Stimulated activated CD8-positive, alpha-beta memory T cell treated with anti-CD3 and anti-CD28 coated beads, Interleukin-15, amount 100 ng/mL, for 1 hour (primary cell): ENCODE results near the gene CDKN2B-AS1.
"Not testable (repeated sequence)": the region's sequence is repeated elsewhere in the genome, so short reads cannot be mapped to it uniquely, and the experiment has no call there.

ENCODE experiments used
- DNase-seq: peaks from one replicate; pipeline ENCODE4 v3.0.0-alpha.2; 2020; ENCODE audit warnings: low read depth

CDKN2B-AS1 gene

DNA sequence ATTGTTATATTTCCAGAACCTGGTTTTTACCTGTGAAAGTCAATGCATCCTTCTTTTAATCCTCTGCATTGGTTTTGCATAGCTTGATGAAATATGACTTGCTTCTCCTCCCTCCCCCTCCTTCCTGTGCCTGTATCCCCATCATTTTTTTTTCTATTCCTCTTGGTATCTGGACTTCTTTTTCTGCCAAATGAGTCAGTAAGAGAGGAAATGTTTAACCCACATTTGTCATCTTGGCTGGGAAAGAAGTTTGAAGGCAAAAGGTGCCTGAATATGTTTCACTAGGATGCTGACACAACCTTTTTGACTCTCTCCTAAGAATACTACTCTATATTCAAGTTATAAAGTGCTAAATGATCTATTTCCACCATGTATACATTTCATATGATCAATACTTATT lies 50.0 kb downstream of the CDKN2B-AS1 start:
- no peak for DNase-seq

DNA sequence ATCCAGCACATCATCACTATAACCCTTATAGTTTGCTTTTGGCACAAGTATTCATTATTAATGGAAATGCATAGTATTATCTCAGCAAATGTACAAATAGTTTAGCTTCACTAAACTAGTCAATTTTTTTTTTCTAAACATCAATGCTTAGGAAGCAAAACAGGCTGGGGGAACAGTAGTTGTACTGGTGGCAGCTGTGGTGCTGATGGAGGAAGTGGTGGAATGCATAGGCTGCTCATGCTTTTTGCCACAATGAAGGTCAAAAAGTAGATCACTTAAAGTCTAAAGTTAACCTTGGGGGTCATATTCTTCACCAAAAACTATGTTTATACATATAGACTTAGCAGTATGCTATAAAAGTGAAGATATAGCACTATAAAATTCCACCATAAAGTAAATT lies 50.8 kb downstream of the CDKN2B-AS1 start:
- DNase-seq: no peak

DNA sequence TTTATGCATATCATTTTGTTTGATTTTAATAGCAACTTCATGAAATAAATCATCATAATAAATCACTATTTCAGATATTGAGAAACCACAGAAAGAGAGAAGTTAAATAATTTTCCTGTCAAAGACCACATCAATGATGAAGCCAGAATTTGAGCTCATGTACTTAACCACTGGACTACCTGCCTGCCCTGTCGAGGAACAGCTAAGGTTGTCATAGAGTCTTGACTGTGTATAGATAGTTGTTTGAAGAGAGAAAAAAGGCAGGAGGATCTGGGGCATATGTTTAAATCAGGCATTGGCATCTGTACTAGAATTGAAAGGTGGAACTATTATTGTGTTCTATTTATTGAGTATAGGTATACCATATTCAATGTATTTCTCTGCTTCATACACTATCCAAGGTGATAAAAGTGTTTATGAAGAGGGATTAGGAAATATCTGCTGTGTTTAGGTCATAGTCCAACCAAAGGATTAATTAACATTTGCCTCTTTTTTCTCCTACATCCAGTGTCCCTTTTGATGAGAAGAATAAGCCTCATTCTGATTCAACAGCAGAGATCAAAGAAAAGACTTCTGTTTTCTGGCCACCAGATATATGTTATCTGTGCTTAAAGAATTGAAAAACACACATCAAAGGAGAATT lies 51.8 kb downstream of the CDKN2B-AS1 start:
- DNase-seq: no peak

DNA sequence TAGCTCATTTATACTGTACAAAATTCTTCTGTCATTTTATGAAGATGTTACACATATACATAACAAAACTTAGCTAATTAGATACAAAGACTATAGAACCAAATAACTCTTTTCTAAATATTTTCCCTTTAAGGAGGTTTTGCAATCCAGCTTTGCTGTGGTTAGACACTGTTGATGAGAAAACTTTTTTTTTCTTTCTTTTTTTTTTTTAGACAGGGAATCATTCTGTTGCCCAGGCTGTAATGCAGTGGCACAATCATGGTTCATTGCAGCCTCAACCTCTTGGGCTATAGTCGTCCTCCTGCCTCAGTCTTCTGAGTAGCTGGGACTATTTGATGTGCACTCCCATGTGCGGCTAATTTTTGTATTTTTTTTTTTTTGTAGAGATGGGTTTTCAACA lies 53.0 kb downstream of the CDKN2B-AS1 start:
- no peak for DNase-seq

DNA sequence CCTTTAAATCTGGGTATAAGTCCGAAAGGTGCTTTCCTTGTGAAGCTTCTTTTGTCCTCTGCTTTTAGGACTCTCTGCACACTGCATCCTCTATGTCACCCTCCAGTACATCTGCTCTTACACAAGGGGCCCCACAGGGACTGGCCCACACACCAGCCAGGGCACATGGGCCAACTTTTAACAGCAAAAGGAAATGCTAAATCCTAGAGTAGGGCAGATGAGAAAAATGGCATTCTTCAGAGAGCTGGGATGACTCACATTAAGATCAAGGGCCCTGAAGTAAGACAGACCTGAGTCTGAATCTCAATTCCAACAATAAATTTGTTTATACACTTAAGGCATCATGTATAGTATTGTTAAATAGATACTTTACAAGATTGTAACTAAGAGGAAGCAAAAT lies 54.8 kb downstream of the CDKN2B-AS1 start:
- DNase-seq: no peak

DNA sequence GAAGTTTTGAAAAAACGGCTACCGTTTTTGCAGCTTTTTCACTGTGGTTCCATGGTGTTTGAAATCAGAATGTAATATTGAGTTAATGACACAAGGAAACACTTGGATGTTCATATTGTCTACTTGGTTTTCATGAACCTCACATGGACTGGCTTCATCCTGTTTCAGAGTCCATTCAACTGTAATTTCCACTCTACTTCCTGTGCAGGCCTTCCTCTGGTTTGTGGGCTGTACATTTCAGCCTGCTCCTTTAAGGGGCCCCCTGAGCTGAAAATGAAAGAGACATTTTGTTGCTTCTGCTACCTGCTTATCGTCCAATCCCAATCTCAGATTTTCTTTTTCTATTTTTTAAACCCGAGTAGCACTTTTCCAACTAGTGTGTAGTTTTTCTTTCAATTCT lies 56.3 kb downstream of the CDKN2B-AS1 start:
- no peak for DNase-seq

DNA sequence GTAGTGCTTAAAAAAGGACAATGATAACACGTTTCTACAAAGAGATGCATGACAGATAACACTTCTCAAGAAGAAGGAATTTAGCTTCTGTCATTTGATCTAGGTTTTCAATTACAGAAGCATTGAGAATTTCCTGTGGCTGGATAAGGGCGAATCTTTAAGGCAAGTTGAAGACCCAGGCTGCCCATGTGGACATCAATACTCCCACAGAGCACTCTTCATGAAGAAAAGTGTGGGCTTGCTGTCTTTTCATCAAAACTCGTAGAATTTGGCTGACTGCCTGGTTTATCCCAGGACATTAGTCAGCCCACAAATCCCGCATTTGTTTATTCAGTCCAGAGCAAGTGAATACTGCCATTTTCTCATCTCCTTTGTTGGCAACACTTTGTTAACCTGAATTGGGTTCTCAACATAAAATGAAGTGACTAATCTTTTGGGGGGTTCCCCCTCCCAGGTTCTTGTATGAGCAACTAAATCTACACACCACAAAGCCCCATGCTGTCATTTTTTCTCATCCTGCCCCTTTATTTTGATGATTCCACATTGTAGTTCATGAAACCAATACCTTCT lies 57.9 kb downstream of the CDKN2B-AS1 start:
- no peak for DNase-seq

DNA sequence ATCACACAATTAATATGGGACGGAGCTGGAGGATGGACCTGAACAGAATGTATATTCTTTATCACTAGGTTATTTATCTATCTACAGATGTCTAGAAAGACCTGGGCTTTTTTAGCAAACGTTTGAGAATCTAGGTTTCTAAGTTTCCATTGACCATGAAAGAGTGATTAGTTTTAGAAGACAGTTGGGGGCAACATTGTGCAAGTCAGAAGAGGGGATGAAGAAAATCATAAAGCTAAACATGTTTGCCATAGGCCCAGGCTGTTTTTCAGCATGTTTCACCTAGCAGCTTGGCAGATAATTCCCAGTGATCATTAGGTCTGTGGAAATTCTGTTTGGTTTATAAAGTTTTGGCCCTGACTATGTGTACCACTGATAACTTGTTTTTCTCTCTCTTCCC lies 58.6 kb downstream of the CDKN2B-AS1 start:
- DNase-seq: no peak

DNA sequence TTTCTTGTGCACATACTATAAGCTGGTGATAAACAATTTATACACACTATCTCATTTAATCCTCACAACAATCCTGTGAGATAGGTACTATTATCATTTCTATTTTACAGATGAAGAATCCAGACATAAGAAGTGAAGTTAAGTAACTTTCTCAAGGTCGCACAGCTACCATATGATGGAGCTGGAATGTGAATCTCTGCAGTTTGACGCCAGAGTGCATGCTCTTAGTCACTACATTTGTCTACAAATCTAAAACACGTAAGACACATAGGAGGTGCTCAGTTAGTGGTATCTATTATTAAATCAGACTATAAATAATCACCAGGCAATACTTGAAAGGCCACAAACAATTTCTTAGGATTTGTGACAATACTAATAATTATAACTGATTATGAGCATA lies 59.5 kb downstream of the CDKN2B-AS1 start:
- DNase-seq: no peak

DNA sequence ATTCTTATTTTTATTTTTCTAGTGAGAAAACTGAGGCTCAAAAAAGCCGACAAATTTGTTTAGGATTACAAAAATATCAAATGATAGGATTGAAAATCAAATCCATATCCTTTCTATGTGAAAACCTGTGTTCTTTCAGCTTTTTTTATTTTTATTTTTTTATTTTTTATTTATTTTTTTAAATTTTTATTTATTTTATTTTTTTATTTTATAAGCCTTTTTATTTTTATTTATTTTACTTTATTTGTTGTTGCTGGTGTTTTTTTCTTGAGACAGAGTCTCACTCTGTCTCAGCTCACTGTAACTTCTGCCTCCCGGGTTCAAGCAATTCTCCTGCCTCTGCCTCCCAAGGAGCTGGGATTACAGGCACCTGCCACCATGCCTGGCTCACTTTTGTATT lies 59.9 kb downstream of the CDKN2B-AS1 start:
- no peak for DNase-seq

DNA sequence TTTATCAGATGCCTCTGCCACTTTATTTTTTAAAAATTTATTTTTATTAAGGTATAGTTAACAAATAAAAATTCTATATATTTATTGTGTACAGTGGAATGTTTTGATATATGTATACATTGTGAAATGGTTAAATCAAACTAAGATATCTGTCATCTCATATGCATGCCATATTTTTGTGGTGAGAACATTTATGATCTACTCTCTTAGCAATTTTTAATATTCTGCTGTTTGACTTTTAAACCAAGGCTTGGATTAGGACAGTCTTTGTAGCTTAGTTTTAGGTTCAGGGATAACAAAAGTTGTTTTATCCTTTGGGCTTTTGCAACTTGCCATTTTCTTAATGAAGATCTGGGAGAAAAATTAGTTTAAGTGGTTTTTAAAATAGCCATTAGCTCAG lies 60.5 kb downstream of the CDKN2B-AS1 start:
- no peak for DNase-seq

DNA sequence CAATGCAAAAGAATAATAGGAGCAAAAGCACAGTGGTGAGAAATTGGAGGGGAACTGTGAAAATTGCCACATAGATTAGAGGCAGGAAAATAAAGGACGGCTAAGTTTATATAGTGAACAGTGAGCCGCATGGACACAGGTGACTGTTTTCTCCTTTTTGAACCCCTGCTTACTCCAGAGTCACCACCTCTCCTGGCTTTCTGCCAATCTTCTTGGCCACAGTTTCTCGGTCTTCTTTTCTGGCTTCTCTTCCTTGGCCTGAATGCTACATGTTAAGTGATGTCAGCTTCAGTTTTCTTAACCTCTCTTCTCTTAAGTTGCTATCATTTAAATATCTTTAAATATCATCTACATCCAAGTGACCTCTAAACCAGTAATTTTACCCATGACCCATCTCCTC lies 61.8 kb downstream of the CDKN2B-AS1 start:
- no peak for DNase-seq

DNA sequence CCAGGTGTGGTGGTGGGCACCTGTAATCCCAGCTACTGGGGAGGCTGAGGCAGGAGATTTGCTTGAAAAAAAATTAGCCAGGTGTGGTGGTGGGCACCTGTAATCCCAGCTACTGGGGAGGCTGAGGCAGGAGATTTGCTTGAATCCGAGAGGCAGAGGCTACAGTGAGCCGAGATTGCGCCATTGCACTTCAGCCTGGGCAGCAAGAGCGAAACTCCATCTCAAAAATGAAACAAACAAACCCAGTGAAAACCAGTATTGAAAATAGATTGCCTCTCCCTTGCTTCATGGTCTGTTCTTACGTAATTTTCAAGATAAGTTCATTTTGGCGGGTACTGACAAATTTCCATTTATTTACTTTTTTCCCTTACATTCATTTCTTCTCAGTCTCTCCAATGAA lies 63.4 kb downstream of the CDKN2B-AS1 start:
- DNase-seq: not testable (repeated sequence)

DNA sequence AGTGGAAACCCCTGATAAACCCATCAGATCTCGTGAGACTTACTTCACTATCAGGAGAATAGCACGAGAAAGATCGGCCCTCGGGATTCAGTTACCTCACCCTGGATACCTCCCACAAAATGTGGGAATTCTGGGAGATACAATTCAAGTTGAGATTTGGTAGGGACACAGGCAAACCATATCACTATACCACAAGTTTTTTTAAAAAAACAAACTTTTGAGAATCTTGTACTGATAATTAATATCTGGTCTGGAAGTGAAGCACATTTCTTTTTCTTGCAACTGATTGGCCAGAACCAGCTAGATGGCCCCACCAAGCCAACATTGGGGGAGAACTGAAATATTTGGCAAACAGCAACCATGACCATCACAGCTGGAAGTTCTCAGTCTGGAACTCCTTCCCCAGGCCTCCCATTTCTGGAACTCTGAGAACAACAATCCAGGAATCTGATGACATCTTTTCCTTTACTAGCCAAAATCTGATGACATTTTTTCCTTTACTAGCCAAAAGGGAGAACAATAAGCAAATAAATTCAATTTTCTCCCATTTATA lies 66.3 kb downstream of the CDKN2B-AS1 start:
- DNase-seq: no peak

DNA sequence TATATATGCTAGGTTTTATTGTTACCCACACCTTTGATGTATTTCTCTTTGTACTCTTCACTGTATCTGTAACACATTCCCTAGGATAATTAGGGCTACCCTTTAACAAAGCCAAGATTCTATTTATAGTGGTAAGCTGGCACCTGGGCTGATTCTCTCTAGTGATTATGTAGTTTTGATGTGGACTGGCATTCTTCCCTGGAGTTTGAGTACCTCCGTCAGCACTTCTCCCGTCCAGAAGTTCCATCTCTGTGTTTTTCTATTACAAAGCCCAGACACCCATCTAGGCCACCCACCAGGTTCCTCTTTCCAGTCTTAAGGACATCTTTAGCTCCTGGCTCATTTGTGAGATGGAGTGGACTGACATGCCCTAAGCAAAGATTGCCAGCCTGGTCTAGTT lies 70.4 kb downstream of the CDKN2B-AS1 start:
- no peak for DNase-seq

DNA sequence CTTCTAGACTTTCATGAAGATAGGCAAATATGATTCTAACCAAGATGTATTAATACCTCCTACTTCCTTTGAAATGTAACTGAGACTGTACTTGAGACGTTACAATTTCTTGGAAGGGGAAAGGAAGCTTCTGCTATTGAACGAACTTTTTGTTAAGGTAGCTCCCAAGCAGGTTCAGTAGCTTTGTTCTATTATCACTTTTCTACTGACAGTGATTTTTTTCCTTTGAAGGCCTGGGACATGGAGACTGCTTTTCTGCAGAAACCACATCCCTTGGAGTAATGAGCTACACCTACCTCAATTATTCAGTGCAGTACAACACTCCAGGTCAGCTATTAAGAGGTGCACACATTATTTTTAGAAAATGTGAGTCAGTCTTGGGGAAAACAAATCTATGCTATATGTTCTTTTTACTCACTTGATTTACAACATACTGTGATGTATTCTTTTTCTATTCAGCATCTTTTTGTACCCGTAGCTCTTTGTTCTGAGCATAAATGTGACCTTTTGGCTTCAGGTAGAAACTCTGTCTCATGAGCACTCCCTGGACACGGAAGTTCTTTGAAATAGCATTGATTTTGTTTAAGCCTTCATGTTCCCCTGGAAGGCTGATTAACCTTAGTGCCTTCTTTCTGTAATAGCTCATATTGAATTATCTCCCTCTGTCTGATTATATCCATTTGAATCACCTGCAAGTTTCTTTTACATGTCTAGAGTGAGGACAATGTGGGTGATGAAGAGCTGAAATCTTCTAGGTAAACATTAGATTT lies 71.0 kb downstream of the CDKN2B-AS1 start:
- DNase-seq: no peak

DNA sequence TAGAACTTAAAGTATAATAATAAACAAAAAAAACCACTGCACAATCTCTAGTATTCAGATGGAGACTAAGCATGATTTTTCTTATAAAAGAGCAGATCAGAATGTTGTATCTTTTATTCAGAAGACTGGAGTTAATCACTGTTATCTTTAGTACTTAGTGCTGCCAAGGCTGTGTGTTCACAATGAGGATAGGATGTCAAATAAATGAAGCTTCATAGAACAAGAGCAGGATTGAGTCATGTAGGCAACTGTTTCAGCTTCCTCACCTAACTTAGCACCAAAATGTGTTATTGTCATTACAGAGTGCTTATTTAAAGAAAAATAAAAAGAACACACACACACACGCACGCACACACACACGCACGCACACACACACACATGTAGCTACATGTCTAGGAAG lies 72.6 kb downstream of the CDKN2B-AS1 start:
- no peak for DNase-seq

DNA sequence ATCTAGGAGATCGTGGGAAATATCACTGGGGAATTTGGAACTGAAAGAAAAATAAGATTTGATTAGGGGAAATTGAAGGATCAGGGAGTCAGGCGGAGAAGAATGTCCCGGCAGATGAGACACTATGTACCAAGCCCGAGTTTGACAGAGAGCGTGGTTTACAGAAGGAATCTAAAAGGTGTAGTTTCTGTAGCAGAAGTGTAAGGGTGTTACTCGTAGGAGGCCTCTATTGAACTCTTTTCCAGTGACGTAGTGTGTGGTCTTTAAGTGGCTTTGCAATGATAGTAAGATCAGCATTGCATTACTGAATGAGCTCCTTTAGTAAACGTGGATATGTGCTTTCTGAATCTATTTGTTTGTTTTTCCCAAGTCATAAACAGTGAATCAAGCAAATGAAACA lies 73.8 kb downstream of the CDKN2B-AS1 start:
- DNase-seq: no peak

DNA sequence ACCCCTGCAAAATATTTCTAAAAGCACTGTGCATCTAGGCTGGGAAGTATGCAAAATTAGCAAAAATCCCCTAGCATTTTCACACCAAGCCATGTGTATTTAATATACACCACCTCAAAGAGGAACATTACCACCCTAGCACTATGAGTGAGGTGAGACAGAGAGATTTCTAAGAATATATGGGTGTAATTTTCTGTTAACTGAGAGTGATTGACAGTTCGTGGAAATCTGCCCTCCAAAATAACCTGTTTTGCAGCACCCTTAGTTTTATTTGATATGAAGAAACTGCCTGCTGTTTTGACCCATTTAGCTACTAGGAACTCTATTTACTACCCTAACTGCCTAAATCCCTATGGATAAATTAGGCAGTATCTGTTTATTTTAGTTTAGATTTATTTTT lies 78.8 kb downstream of the CDKN2B-AS1 start:
- no peak for DNase-seq

DNA sequence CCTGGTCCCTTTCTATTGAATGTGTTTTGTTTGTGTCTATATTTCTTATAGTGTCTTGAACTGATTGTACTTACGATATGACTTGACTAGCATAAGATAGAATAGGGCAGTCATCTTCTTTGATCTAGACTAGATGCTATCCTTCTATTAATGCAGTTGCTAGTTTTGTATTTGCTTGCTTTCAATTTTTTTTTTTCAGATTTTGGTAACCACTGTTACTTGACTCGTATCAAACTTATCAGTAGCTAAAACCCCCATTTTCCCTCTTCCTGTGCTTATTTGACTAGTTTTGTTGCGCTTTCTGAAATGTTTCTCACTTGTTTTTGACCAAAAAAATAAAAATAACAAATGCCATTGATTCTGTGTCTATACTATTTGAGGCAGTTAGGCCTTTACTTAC lies 83.5 kb downstream of the CDKN2B-AS1 start:
- DNase-seq: no peak

DNA sequence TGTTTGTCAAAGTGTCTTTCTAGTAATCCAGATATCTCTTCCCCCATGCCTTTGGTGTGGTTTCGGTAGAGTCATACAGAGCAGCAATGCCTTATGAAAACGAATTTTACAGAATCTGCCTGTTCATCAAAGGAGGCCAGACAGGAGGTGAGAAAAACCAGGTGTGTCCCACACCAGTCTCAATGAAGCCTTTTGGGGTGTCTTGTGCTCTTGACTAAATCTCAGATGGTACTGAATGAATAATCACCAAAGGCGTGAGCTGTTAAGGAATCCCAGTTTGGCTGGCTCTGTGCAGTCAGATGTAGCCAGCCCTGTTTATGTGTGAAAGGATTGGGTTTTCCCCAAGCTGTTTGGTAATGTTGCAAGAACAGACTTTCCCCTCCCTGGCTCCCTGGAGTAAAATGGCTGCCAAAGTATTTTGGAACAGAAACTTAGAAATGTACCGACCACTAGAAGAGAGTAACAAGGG lies 85.3 kb downstream of the CDKN2B-AS1 start:
- DNase-seq: no peak

DNA sequence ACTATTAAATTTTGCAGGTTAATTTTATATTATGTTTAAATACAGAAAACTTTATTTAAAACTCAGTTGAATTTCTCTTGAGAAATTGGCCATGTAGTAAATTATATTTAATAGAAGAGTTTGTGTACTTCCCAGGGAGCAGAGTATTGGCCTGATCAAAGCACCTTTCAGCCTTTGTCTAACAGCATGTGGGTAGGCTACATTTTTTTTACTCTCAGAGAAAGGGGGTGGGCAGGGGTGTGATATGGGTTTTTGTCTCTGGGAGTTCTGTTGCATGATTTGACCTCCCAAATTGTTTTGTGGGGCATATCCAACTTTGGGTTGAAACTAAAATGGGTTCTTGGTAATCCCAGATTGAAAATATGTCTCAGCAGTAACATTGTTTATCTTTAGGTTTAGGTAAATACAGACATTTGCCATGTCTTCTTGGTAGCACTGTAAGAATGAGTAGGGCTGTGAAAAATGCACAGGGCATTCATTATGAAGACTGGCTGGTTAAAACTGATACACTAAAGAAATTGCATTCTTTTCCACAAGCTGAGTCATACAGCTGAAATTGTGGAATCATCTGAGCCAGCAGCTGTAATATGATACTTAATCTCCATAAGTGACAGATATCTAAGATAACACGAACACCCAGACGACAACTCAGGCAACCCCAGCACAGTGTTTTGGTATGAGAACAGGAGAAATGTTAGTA lies 89.9 kb downstream of the CDKN2B-AS1 start:
- no peak for DNase-seq
